Mesothelial cell of epicardium (in vitro differentiated cells): ENCODE data around the gene ZNF527. TPM values are rescaled to one million over a fixed set of nuclear protein-coding genes. Genes with fewer than 3 reads are reported as not detected.
"Not testable (repeated sequence)": the region's sequence is repeated elsewhere in the genome, so short reads cannot be mapped to it uniquely, and the experiment has no call there.

Source experiments
- DNase-seq, 2 experiments: peaks; one replicate each; pipeline ENCODE4 v3.0.0; 2021; ENCODE audit warnings: low spot score in 2 of 2; ENCODE audit not compliant: unreplicated experiment in 2 of 2
- H3K27ac Mint-ChIP-seq: 2 replicates; pipeline ENCODE4 v1.8.0; 2021; ENCODE audit warnings: mixed read lengths
- H3K27me3 Mint-ChIP-seq: 2 replicates; pipeline ENCODE4 v1.8.0; 2021; ENCODE audit warnings: low read depth, mixed read lengths
- H3K36me3 Mint-ChIP-seq: 2 replicates; pipeline ENCODE4 v1.8.0; 2021; ENCODE audit warnings: mixed read lengths
- H3K4me1 Mint-ChIP-seq: 2 replicates; pipeline ENCODE4 v1.8.0; 2021; ENCODE audit warnings: mixed read lengths
- H3K4me3 Mint-ChIP-seq: 2 replicates; pipeline ENCODE4 v1.8.0; 2021; ENCODE audit warnings: mild to moderate bottlenecking, moderate library complexity, mixed read lengths
- H3K9me3 Mint-ChIP-seq: 2 replicates; pipeline ENCODE4 v1.8.0; 2021; ENCODE audit warnings: mixed read lengths
- total RNA-seq: library from RNA; stranded (reverse); gene quantifications from 3 replicates; pipeline ENCODE4 v1.2.1, GENCODE V29; 2021
- TF ChIP-seq, protein P1 (sequence below): fragments of 200-600 bp; sonication (generic); IDR thresholded peaks from one replicate; pipeline ENCODE4 v1.5.0; 2021; ENCODE audit warnings: antibody characterized with exemption; ENCODE audit not compliant: unreplicated experiment

ZNF527 gene
- total RNA-seq, 1 donor from 2014 or later, result 8.5 TPM

DNA sequence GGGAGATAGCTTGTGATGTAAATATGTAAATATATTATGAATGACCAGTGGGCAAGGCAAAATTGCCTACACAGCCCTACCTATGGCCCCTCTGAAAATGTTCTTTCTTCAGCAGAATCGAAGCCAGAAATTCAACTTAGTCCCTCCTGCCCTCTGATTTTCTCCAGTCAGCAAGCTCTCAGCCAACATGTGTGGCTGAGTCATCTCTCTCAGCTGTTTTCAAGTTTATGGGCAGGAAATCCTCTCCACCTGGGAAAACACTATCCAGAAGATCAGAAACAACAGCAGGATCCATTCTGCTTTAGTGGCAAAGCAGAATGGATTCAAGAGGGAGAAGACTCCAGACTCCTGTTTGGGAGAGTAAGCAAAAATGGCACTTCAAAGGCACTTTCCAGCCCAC is 8.9 kb upstream of the ZNF527 start:
- TF ChIP-seq, protein P1, sequence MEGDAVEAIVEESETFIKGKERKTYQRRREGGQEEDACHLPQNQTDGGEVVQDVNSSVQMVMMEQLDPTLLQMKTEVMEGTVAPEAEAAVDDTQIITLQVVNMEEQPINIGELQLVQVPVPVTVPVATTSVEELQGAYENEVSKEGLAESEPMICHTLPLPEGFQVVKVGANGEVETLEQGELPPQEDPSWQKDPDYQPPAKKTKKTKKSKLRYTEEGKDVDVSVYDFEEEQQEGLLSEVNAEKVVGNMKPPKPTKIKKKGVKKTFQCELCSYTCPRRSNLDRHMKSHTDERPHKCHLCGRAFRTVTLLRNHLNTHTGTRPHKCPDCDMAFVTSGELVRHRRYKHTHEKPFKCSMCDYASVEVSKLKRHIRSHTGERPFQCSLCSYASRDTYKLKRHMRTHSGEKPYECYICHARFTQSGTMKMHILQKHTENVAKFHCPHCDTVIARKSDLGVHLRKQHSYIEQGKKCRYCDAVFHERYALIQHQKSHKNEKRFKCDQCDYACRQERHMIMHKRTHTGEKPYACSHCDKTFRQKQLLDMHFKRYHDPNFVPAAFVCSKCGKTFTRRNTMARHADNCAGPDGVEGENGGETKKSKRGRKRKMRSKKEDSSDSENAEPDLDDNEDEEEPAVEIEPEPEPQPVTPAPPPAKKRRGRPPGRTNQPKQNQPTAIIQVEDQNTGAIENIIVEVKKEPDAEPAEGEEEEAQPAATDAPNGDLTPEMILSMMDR, result no peak
- DNase-seq, result no peak
- H3K4me3 Mint-ChIP-seq, result no peak overlapping the region

DNA sequence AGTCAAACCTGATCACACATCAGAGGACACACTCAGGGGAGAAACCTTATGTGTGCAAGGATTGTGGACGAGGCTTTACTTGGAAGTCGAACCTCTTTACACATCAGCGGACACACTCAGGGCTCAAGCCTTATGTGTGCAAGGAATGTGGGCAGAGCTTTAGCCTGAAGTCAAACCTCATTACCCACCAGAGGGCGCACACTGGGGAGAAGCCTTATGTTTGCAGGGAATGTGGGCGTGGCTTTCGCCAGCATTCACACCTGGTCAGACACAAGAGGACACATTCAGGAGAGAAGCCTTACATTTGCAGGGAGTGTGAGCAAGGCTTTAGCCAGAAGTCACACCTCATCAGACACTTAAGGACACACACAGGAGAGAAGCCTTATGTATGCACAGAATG is 8.2 kb upstream of the ZNF527 start:
- no peaks in the 10 kb centered on the region for H3K27me3 Mint-ChIP-seq
- H3K4me1 Mint-ChIP-seq, result no peaks in the 10 kb centered on the region
- no peak for DNase-seq
- peaks cover 65% of the 10 kb centered on the region for H3K36me3 Mint-ChIP-seq
- TF ChIP-seq, protein P1, result no peak
- peaks cover 42% of the 10 kb centered on the region for H3K9me3 Mint-ChIP-seq
- H3K27ac Mint-ChIP-seq, result no peak overlapping the region
- no peak overlapping the region for H3K4me3 Mint-ChIP-seq

More for the DNA sequence above, 8.9 kb upstream of the ZNF527 start:
- H3K4me1 Mint-ChIP-seq, result no peaks in the 10 kb centered on the region
- peaks cover 50% of the 10 kb centered on the region for H3K9me3 Mint-ChIP-seq
- peaks cover 73% of the 10 kb centered on the region for H3K36me3 Mint-ChIP-seq
- H3K27me3 Mint-ChIP-seq, result no peaks in the 10 kb centered on the region
- H3K27ac Mint-ChIP-seq, result no peak overlapping the region

DNA sequence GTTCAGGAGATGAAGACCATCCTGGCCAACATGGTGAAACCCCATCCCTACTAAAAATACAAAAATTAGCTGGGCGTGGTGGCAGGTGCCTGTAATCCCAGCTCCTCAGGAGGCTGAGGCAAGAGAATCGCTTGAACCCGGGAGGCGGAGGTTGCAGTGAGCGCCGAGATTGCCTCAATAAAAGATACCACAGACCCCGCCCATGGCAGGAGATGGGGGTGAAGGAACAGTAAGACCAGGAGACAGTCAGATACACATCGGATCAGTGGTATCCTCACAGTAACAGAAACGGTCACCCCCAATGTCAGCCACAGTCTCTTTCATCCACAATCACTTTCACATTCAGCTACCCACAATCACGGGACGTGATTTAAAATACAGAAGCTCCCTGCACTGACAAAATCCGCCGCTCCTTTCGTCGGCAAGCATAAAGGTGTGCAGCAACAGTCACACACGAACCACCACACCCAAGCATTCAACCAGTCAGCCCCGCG is 466 bp upstream of the ZNF527 start:
- not testable (repeated sequence) for DNase-seq
- peak overlapping the region; percentile 94 for H3K27ac Mint-ChIP-seq
- peaks cover 13% of the 10 kb centered on the region for H3K36me3 Mint-ChIP-seq

DNA sequence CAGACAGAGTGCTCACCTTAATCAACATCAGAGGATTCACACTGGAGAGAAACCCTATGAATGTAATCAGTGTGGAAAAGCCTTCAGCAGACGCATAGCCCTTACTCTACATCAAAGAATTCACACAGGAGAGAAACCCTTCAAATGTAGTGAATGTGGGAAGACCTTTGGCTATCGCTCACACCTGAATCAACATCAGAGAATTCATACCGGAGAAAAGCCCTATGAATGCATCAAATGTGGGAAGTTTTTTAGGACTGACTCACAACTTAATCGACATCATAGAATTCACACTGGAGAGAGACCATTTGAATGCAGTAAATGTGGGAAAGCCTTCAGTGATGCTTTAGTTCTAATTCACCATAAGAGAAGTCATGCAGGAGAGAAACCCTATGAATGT is 18.3 kb downstream of the ZNF527 start:
- Mint-ChIP-seq H3K4me1 (no peaks in the 10 kb centered on the region), H3K4me3 (no peak overlapping the region), H3K36me3 (peaks cover 72% of the 10 kb centered on the region), H3K27me3 (no peaks in the 10 kb centered on the region), H3K9me3 (peaks cover 66% of the 10 kb centered on the region), H3K27ac (no peak overlapping the region)
- TF ChIP-seq, protein P1, result no peak
- no peak for DNase-seq

More for the DNA sequence above, 466 bp upstream of the ZNF527 start:
- H3K4me1 Mint-ChIP-seq, H3K27me3 Mint-ChIP-seq: not testable (repeated sequence)
- Mint-ChIP-seq H3K4me3 (peak overlapping the region; percentile 96), H3K9me3 (peaks cover 13% of the 10 kb centered on the region)

DNA sequence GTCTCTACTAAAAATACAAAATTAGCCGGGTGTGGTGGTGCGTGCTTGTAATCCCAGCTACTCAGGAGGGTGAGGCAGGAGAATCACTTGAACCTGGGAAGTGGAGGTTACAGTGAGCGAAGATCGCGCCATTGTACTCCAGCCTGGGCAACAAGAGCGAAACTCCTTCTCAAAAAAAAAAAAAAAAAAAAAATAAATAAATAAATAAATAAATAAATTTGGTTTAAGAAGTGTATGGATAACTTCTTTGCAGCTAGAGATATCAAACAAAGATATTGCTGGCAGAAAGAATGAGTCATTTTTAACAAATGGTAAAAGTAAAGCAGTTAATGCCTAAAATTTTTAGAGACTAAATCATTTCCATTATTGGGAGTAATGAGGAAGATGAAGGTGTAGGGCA is 20.5 kb downstream of the ZNF527 start:
- H3K4me3 Mint-ChIP-seq, result not testable (repeated sequence)
- peaks cover 66% of the 10 kb centered on the region for H3K9me3 Mint-ChIP-seq
- H3K36me3 Mint-ChIP-seq, result peaks cover 61% of the 10 kb centered on the region

DNA sequence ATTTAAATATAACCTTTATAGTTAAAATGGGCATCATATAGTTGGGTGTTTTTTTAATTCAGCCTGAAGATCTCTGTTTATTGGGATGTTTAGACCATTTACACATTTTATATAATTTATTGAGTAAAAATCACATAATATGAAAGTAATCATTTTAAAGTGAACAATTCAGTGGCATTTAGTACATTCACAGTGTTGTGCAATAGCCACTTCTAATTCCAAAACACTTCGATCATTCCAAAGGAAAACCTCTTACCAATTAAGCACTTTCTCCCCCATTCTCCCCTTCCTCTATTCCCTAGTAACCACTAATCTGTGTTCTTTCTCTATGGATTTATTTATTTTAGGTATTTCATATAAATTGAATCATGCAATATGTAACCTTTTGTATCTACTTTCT is 30.2 kb downstream of the ZNF527 start:
- Mint-ChIP-seq H3K4me1 (no peaks in the 10 kb centered on the region), H3K27ac (no peak overlapping the region), H3K4me3 (no peak overlapping the region), H3K36me3 (peaks cover 9% of the 10 kb centered on the region), H3K27me3 (no peaks in the 10 kb centered on the region), H3K9me3 (peaks cover 64% of the 10 kb centered on the region)
- TF ChIP-seq, protein P1, result no peak
- DNase-seq, result no peak

More for the DNA sequence above, 20.5 kb downstream of the ZNF527 start:
- H3K27ac Mint-ChIP-seq, H3K27me3 Mint-ChIP-seq, H3K4me1 Mint-ChIP-seq, DNase-seq: not testable (repeated sequence)

DNA sequence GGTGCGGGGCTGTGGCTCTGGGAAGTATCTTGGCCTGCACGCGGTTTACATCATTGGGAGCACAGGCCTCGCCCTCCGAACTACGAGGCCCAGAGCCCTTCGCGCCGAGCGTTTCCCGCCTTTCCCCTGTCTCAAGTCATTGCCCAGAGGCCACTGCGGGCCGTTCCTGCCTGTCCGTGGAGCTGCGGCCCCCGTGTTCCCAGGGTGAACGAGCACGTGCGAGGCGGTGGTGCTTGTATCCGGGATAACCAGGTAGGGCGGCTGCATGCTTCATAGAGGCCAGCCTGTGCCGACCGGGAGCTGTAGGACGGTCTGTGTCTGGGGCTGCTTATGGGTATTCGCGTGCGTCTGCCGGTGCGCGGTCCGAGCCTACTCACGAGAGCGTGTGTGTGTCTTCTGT is 32.5 kb downstream of the ZNF527 start:
- Mint-ChIP-seq H3K4me3 (no peak overlapping the region), H3K36me3 (peaks cover 7% of the 10 kb centered on the region), H3K27ac (no peak overlapping the region), H3K4me1 (no peaks in the 10 kb centered on the region), H3K9me3 (peaks cover 72% of the 10 kb centered on the region), H3K27me3 (no peaks in the 10 kb centered on the region)
- no peak for DNase-seq
- TF ChIP-seq, protein P1, result no peak

DNA sequence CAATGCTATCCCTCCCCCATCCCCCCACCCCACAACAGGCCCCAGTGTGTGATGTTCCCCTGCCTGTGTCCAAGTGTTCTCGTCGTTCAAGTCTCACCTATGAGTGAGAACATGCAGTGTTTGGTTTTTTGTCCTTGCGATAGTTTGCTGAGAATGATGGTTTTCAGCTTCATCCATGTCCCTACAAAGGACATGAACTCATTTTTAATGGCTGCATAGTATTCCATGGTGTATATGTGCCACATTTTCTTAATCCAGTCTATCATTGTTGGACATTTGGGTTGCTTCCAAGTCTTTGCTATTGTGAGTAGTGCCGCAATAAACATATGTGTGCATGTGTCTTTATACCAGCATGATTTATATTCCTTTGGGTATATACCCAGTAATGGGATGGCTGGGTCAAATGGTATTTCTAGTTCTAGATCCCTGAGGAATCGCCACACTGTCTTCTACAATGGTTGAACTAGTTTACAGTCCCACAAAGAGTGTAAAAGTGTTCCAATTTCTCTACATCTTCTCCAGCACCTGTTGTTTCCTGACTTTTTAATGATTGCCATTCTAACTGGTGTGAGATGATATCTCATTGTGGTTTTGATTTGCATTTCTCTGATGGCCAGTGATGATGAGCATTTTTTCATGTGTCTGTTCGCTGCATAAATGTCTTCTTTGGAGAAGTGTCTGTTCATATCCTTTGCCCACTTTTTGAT is 35.4 kb downstream of the ZNF527 start:
- not testable (repeated sequence) for DNase-seq, H3K4me3 Mint-ChIP-seq, H3K27me3 Mint-ChIP-seq, H3K4me1 Mint-ChIP-seq, H3K27ac Mint-ChIP-seq
- Mint-ChIP-seq H3K36me3 (peaks cover 13% of the 10 kb centered on the region), H3K9me3 (peaks cover 74% of the 10 kb centered on the region)
